Thymus (tissue), 11 donors: ENCODE measurements around the gene CLVS2. TPM values are rescaled to one million over a fixed set of nuclear protein-coding genes. Genes with fewer than 3 reads are reported as not detected.

Experiments used
- DNase-seq, 9 donors: peaks; one replicate each; pipeline ENCODE4 v3.0.0-alpha.2; 2013; ENCODE audit warnings: low spot score in 9 of 9, low read depth in 6 of 9, missing footprints in 1 of 9
- H3K27ac ChIP-seq, 2 donors: one replicate each; pipeline ENCODE4 v1.5.1; 2013; ENCODE audit warnings: control low read depth in 1 of 2, low read depth in 1 of 2, low read length in 1 of 2, mild to moderate bottlenecking in 1 of 2, moderate library complexity in 1 of 2
- H3K27me3 ChIP-seq, 2 donors: one replicate each; pipeline ENCODE4 v1.5.1; 2013; ENCODE audit warnings: low read length in 1 of 2; ENCODE audit not compliant: control insufficient read depth in 2 of 2, insufficient read depth in 1 of 2
- H3K36me3 ChIP-seq, 2 donors: one replicate each; pipeline ENCODE4 v1.5.1; 2013; ENCODE audit warnings: low read length in 1 of 2, mild to moderate bottlenecking in 1 of 2, moderate library complexity in 1 of 2; ENCODE audit not compliant: control insufficient read depth in 2 of 2, insufficient read depth in 2 of 2
- H3K4me1 ChIP-seq, 2 donors: one replicate each; pipeline ENCODE4 v1.5.1; 2013; ENCODE audit warnings: low read length in 2 of 2; ENCODE audit not compliant: control insufficient read depth in 2 of 2, insufficient read depth in 2 of 2
- H3K4me3 ChIP-seq, 2 donors: one replicate each; pipeline ENCODE4 v1.5.1; 2013; ENCODE audit warnings: low read length in 2 of 2, control low read depth in 1 of 2, mild to moderate bottlenecking in 1 of 2
- H3K9me3 ChIP-seq, 2 donors: one replicate each; pipeline ENCODE4 v1.5.1; 2013; ENCODE audit warnings: low read length in 1 of 2, mild to moderate bottlenecking in 1 of 2; ENCODE audit not compliant: control insufficient read depth in 2 of 2, insufficient read depth in 1 of 2
- WGBS: extraction: QIAGEN DNeasy Blood & Tissue Kit; methylation state at CpG from one replicate; pipeline ENCODE4 v1.1.7; 2013; 5-methylcytosine and 5-hydroxymethylcytosine counted together
- polyA plus RNA-seq: library from polyadenylated mRNA; stranded (reverse); fragments of 200-250 nt; gene quantifications from one replicate; pipeline ENCODE4 v1.2.3, GENCODE V29; 2013
- total RNA-seq: library from RNA; stranded (reverse); fragments of 120-200 nt; gene quantifications from one replicate; pipeline ENCODE4 v1.2.4, GENCODE V29; 2013
- donor health status: healthy.

The CLVS2 gene
- total and polyA plus RNA-seq, 2 donors, result 0.02 to 0.05 TPM

GRCh38 chr6:123091091-123091895 is 95.3 kb downstream of the CLVS2 start:
- H3K27me3 ChIP-seq, result no peaks in the 10 kb centered on the region
- no peak for DNase-seq
- H3K4me3 ChIP-seq, result no peak overlapping the region
- WGBS, result 95% methylated on average over 2 of the region's 2 CpGs
- no peak overlapping the region for H3K27ac ChIP-seq
- H3K36me3 ChIP-seq, result no peaks in the 10 kb centered on the region
- no peaks in the 10 kb centered on the region for H3K9me3 ChIP-seq
- H3K4me1 ChIP-seq, result no peaks in the 10 kb centered on the region

- H3K9me3 ChIP-seq, result no peaks in the 10 kb centered on the region
- H3K27me3 ChIP-seq, result no peaks in the 10 kb centered on the region
- H3K36me3 ChIP-seq, result no peaks in the 10 kb centered on the region
- no peak overlapping the region for H3K4me3 ChIP-seq
- DNase-seq, result no peak
- no peak overlapping the region for H3K27ac ChIP-seq
- no peaks in the 10 kb centered on the region for H3K4me1 ChIP-seq
Observed at GRCh38 chr6:123091896-123092271, 95.8 kb downstream of the CLVS2 start.

GRCh38 chr6:123094795-123095194 is 98.8 kb downstream of the CLVS2 start:
- Histone ChIP-seq H3K27ac (no peak overlapping the region), H3K27me3 (no peaks in the 10 kb centered on the region), H3K4me3 (no peak overlapping the region), H3K4me1 (no peaks in the 10 kb centered on the region), H3K36me3 (no peaks in the 10 kb centered on the region), H3K9me3 (no peaks in the 10 kb centered on the region)
- DNase-seq, result no peak
- WGBS, result 84% methylated on average over 1 of the region's 1 CpG

GRCh38 chr6:123105561-123105960 is 109.5 kb downstream of the CLVS2 start:
- no peak overlapping the region for H3K4me3 ChIP-seq
- H3K27ac ChIP-seq, result no peak overlapping the region
- H3K36me3 ChIP-seq, result no peaks in the 10 kb centered on the region
- no peaks in the 10 kb centered on the region for H3K4me1 ChIP-seq
- DNase-seq, result no peak
- no peaks in the 10 kb centered on the region for H3K27me3 ChIP-seq
- 83% methylated on average over 1 of the region's 1 CpG for WGBS
- peaks cover 0 to 2% of the 10 kb centered on the region in 2 donors for H3K9me3 ChIP-seq

- Histone ChIP-seq H3K9me3 (no peaks in the 10 kb centered on the region), H3K27ac (no peak overlapping the region), H3K4me3 (no peak overlapping the region), H3K36me3 (no peaks in the 10 kb centered on the region), H3K27me3 (no peaks in the 10 kb centered on the region), H3K4me1 (no peaks in the 10 kb centered on the region)
- 99% methylated on average over 7 of the region's 7 CpGs for WGBS
- no peak for DNase-seq
Observed at GRCh38 chr6:123116370-123116769, 120.3 kb downstream of the CLVS2 start.

- Histone ChIP-seq H3K27ac (no peak overlapping the region), H3K4me1 (no peaks in the 10 kb centered on the region), H3K9me3 (no peaks in the 10 kb centered on the region), H3K27me3 (no peaks in the 10 kb centered on the region), H3K4me3 (no peak overlapping the region), H3K36me3 (no peaks in the 10 kb centered on the region)
- DNase-seq, result no peak
- WGBS, result 94% methylated on average over 2 of the region's 2 CpGs
Observed at GRCh38 chr6:123117145-123117908, 121.3 kb downstream of the CLVS2 start.

- Histone ChIP-seq H3K4me3 (no peak overlapping the region), H3K27me3 (no peaks in the 10 kb centered on the region), H3K4me1 (no peaks in the 10 kb centered on the region), H3K9me3 (no peaks in the 10 kb centered on the region), H3K27ac (no peak overlapping the region), H3K36me3 (no peaks in the 10 kb centered on the region)
- WGBS, result 92% methylated on average over 2 of the region's 2 CpGs
- no peak for DNase-seq
Observed at GRCh38 chr6:123118811-123119210, 122.8 kb downstream of the CLVS2 start.

Other genes with a start within 250 kb of the CLVS2 start
- 1.9 TPM for gene FABP7, start 216.5 kb upstream of the CLVS2 start, total RNA-seq
- 7.1 TPM for gene FABP7, start 216.5 kb upstream of the CLVS2 start, polyA plus RNA-seq
- 10.2 TPM for gene SMPDL3A, start 207.0 kb upstream of the CLVS2 start, total RNA-seq
- gene SMPDL3A, start 207.0 kb upstream of the CLVS2 start, polyA plus RNA-seq, result 23.0 TPM